ENCODE measurements around the gene TTC6.

GRCh38 chr14:37625597-37626595 is 30.5 kb downstream of the TTC6 start:
- TF ChIP-seq POLR2A (IDR thresholded peaks at IDR 0.05; ENCODE audit: low read depth, low read length) (no peak), TAF1 (IDR thresholded peaks at IDR 0.05; ENCODE audit: borderline replicate concordance, low read depth, low read length) (no peak), POLR2AphosphoS5 (IDR thresholded peaks at IDR 0.05; ENCODE audit: low read depth, low read length) (no peak)

Measured in GM12892 (cell line).